ENCODE measurements around the gene SPDEF.
A peak's percentile ranks its signal among the peaks of the same experiment; 100 is the strongest.

SPDEF gene

GRCh38 chr6:34556031-34556471 lies at the start of gene SPDEF:
SPDEF (minus strand) TSS chr6:34556329; CDS start chr6:34544455, 11,874 bp downstream.
- DNase-seq (ENCODE audit: low read depth, low spot score): peak; percentile 22
- H3K27ac ChIP-seq: peak within 1 kb of the TSS; percentile 68

DNA sequence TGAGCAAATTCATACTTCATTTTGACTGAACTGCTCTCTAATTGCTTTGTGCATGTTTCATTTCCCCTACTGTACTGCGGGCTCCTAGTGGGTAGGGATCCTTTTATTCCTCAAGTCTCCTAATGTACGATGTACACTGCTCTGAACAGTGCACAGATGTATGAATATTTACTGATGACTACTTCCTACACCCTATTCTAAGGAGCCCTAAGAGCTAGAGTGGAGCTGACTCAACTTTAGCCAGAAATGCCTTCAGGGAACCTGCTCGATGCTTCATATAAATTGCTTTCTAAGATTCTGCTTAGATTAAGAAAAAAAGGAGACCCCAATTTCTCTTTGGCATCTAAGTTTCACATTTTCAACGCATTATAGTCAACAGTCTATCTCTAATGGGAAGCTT lies 47.6 kb upstream of the SPDEF start:
- no peak overlapping the region for H3K27ac ChIP-seq
- DNase-seq (ENCODE audit: low read depth, low spot score): no peak

DNA sequence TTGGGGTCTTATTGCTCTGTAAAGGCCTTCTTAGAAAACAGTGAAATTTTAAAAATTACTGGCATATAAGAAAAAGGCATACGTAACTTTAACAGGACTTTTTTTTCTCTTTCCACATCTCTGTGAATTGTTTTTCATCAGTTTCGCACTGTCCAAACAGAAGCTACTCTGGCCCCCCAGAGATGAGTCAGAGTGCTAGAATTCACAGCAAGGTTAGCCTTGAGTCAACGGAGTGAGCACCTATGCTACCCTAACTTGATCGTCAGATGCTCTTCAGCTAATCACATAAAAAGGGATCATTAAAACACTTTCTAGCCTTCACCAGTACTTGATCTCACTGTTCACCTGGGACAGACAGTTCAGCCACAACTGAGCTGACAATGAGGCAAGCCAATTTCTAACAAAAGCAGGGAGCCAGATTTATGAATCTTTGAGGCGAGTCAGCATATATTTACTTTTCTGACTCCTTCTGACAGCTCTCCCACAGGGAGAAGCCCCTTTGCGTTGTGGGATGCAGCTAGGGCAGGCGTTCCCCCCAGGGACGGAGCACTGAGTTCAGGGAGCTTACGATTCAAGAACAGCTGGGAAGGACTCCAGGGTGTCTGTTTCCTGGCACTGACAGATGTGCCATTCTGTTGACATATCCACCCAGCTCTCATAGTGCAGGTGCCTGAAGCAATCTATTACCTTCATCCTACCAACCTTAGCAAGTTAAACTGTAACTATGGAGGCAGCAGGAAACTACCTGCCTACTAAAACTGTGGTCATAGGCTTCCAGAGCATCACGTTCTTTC lies 46.4 kb upstream of the SPDEF start:
- no peak overlapping the region for H3K27ac ChIP-seq
- DNase-seq (ENCODE audit: low read depth, low spot score): no peak

- DNase-seq (ENCODE audit: low read depth, low spot score): no peak
- H3K27ac ChIP-seq: no peak overlapping the region
Observed at GRCh38 chr6:34601706-34602105, 45.6 kb upstream of the SPDEF start.

DNA sequence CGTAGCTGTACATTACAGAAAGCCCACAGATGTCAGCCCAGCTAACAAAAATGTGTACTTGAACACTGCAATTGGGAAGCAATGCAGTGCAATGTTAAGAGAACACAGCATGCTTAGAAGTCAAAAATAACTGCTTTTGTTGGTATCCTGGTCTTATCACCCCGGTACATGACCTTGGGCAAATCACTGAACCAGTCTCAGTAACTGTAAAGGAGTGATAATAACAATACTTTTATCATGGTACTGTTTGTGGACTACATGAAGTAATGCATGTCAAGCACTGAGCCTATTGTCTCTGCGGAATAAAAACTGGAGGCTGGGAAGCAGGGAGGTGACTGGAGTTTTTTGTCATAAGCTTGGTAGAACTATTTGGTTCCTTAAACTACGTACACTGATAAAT lies 44.7 kb upstream of the SPDEF start:
- H3K27ac ChIP-seq: no peak overlapping the region
- DNase-seq (ENCODE audit: low read depth, low spot score): no peak

- no peak overlapping the region for H3K27ac ChIP-seq
- DNase-seq (ENCODE audit: low read depth, low spot score): no peak
Observed at GRCh38 chr6:34600101-34600500, 44.0 kb upstream of the SPDEF start.

GRCh38 chr6:34598712-34599111 lies 42.6 kb upstream of the SPDEF start:
- H3K27ac ChIP-seq: no peak overlapping the region
- DNase-seq (ENCODE audit: low read depth, low spot score): no peak

DNA sequence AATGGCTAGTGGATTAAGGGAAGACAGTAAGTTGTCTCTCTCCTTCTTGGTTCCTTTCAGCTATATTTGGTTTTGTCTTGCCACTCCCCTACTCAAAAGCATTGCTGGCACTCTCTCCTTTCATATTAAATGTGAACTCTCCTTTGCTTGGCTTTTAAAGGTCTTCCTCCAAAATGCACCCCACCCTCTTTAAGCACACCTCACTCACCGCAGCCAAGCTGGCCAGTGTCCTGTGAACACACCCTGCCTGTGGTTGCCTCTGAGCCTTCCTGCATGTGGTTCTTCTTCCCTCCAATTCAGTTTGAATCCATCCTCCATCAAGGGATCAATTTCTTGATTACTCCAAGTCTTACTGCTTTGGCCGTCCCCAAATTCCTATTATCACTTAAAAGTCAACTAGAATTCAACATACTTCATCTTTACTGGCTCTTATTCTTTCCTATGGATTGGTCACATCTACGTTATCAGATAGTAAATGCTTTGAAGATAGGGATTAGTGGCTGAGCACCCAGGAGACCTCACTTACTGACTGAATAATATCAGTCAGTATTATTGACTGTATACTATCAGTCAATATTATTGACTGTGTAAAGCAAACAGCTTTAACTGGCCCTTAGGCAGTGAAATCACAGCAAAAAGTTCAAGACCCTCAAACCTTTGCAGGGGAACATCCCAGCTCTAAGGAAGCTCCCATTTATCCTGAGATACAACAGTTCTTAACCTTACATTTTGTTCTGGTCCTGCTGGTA lies 41.6 kb upstream of the SPDEF start:
- no peak overlapping the region for H3K27ac ChIP-seq
- no peak for DNase-seq (ENCODE audit: low read depth, low spot score)

DNA sequence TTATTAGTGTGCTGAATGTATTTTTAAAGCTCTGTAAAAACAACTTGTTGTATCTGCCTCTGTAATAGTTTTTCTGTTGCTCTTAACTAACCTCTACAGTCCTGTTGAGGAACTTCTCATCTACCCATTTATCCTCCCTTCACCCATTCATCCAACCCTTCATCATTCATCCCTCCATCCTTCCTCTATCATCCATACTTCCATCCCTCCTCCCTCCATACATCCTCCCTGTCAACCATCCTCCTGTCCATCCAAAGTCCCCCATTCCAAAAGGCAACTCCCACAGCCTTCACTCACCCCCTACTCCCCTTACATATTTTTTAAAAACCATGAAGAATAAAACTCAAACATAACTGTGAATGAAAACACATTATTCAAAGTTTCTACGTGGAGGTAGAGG lies 40.7 kb upstream of the SPDEF start:
- DNase-seq (ENCODE audit: low read depth, low spot score): no peak
- no peak overlapping the region for H3K27ac ChIP-seq

GRCh38 chr6:34595332-34596184 lies 39.4 kb upstream of the SPDEF start:
- peak overlapping the region; percentile 6 for H3K27ac ChIP-seq
- DNase-seq (ENCODE audit: low read depth, low spot score): no peak

- DNase-seq (ENCODE audit: low read depth, low spot score): no peak
- no peak overlapping the region for H3K27ac ChIP-seq
Observed at GRCh38 chr6:34593701-34594100, 37.6 kb upstream of the SPDEF start.

- no peak overlapping the region for H3K27ac ChIP-seq
- DNase-seq (ENCODE audit: low read depth, low spot score): no peak
Observed at GRCh38 chr6:34592208-34592952, 36.3 kb upstream of the SPDEF start.

DNA sequence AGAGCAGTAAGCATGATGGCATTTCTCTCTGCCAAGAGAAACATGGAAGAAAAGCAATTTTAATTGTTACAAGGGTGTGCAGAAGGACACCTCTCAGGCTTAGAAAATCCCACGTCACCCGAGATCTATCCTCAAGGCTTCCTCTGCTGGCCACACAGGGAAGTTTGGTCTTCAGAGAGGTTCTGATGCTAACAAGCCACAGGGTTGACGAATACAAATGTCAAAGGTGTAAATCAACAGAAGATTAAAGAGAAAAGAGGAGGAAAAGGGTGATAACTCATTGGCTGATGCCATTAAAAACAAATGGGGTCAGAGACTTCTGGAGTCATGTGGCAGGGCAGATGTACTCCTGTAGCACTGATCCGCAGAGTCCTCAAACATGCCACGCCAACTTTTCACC lies 33.6 kb upstream of the SPDEF start:
- no peak for DNase-seq (ENCODE audit: low read depth, low spot score)
- no peak overlapping the region for H3K27ac ChIP-seq

GRCh38 chr6:34589140-34589539 lies 33.0 kb upstream of the SPDEF start:
- no peak for DNase-seq (ENCODE audit: low read depth, low spot score)
- H3K27ac ChIP-seq: no peak overlapping the region

DNA sequence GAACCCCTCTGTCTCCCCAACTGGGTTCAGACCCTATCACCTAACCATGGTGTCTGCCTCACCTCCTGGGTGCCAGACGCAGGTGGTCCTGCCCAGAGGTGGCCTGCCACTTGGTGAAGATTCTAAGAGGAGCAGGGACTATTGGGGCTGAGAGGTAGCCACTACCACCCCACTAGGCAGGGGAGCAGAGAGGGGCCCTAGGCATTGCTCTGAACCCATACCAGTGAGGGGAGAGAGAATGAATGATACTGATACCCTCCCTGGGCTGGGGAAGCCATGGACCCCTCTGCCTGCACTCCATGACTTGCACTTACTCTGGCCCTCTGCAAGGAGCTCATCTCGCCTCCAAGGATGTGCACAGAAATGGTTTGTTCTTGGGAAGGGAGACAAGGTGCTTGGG lies 31.7 kb upstream of the SPDEF start:
- DNase-seq (ENCODE audit: low read depth, low spot score): no peak
- no peak overlapping the region for H3K27ac ChIP-seq

GRCh38 chr6:34587325-34587724 lies 31.2 kb upstream of the SPDEF start:
- no peak for DNase-seq (ENCODE audit: low read depth, low spot score)
- no peak overlapping the region for H3K27ac ChIP-seq

DNA sequence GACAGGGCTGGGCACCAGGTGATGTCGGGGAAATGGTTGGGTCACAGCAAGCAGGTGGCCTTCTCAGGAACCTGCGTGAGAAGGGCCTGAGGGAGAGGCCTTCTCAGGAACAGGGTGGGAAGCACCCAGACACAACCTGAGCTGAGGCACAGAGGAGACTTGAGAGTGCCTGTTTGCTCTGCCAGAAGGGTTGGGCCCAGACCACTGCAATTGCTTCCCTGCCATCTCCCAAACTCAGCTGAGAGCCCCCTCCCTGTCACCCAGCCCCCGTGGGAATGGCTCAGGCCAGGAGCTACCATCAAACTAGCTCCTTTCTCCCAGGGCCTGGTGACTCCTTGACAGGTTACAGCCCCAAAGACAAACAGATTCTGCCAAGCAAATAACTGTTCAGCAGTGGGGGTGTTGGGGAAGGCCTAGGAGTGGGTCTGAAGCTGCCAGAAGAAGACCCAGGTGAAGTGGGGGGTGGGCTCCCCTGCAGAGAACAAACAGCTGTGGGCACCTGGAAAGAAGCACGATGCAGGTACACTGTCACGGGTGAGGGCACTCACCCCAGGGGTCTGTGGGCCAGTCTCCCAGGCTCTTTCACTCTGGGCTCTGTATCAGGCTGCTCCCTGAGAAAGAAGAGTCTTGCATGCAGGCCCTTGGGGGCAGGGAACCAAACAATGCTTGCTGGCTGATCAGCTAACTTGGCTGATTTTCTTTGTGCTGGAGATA lies 30.4 kb upstream of the SPDEF start:
- no peak overlapping the region for H3K27ac ChIP-seq
- no peak for DNase-seq (ENCODE audit: low read depth, low spot score)

GRCh38 chr6:34585512-34586061 lies 29.5 kb upstream of the SPDEF start:
- H3K27ac ChIP-seq: no peak overlapping the region
- no peak for DNase-seq (ENCODE audit: low read depth, low spot score)

DNA sequence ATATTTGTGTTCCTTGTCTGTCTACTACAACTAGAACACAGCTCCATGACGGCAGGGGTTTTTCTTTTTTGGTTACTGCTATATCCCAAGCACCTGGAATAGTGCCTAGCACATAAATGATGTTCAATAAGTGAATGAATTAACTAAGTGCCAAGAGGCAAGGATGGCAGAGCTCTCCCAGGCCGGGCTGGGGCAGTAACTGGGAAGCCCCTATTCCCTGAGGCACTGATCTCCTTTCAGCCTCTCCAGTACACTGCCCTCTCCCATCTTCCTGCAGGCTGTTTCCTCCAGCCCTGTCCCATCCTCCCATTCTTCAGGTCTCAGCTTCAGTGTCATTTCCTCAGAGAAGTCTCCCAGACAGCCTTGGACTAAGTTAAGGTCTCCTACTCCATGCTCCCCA lies 29.0 kb upstream of the SPDEF start:
- DNase-seq (ENCODE audit: low read depth, low spot score): no peak

More for the DNA sequence above, 29.0 kb upstream of the SPDEF start:
- H3K27ac ChIP-seq: no peak overlapping the region

All from epithelial cell of prostate (primary cell).